K562 (cell line): ENCODE results near the gene CRKL. TPM values are rescaled to one million over a fixed set of nuclear protein-coding genes. Genes with fewer than 3 reads are reported as not detected.

Experiments
- ATAC-seq: fragments of 200-7000 bp; cut with Tn5 transposase; 3 replicates; pipeline ENCODE4 v1.9.1; 2020; ENCODE audit warnings: moderate library complexity
- BruUV-seq: library from RNA; stranded (reverse); fragments of 400-500 nt; replicated peaks from 2 replicates; lab custom pipeline; 2021; lab: Mats Ljungman, UMichigan
- CTCF ChIA-PET: fragments of 300-600 bp; formaldehyde crosslinking; extraction: SDS; loops from one replicate; lab custom pipeline; 2021; ENCODE audit warnings: low intra/inter-chr PET ratio; lab: Yijun Ruan, JAX
- POLR2A ChIA-PET: fragments of 300-600, 350-650 bp; sonication (Branson Sonifier 250); formaldehyde crosslinking; extraction: SDS; loops from one replicate; lab custom pipeline; 2021; ENCODE audit warnings: antibody characterized with exemption, inconsistent platforms; lab: Yijun Ruan, JAX
- DNase-seq, 4 experiments: peaks; one replicate each; pipeline versions ENCODE4 v3.0.0 to v3.0.0-alpha.2; 2011 to 2018; ENCODE audit warnings: low spot score in 3 of 4, mixed read lengths in 3 of 4; ENCODE audit errors: extremely low read depth in 1 of 4
- FAIRE-seq: peaks from 2 replicates; lab custom pipeline; 2011; peaks lifted over from hg19 to GRCh38; lab: Jason Lieb, UNC
- H2AFZ ChIP-seq: 2 replicates; pipeline ENCODE4 v1.6.0; 2011; ENCODE audit warnings: low read depth, low read length, control low read depth, inconsistent platforms
- H3K27ac ChIP-seq: fragments of 200-600 bp; 3 replicates; pipeline ENCODE4 v1.8.0; 2011; ENCODE audit warnings: low read depth, mild to moderate bottlenecking, control low read depth, inconsistent platforms, low read length, moderate library complexity, mixed read lengths; ENCODE audit errors: extremely low read depth
- H3K27me3 ChIP-seq, 2 experiments: fragments of 300-600 bp in 1 of 2; 2 replicates in 1 of 2; 3 replicates in 1 of 2; pipeline versions ENCODE4 v1.6.0 to v1.8.0; 2011; ENCODE audit warnings: inconsistent platforms in 2 of 2, low read length in 2 of 2, mild to moderate bottlenecking in 1 of 2, mixed read lengths in 1 of 2, moderate library complexity in 1 of 2; ENCODE audit not compliant: control insufficient read depth in 2 of 2, insufficient read depth in 2 of 2
- H3K36me3 ChIP-seq: fragments of 300-600 bp; 3 replicates; pipeline ENCODE4 v1.8.0; 2011; ENCODE audit warnings: mild to moderate bottlenecking, low read length, inconsistent platforms; ENCODE audit not compliant: control insufficient read depth, insufficient read depth
- H3K4me1 ChIP-seq, 2 experiments: fragments of 200-600 bp in 1 of 2; replicated peaks in 1 of 2; 2 replicates in 1 of 2; 3 replicates in 1 of 2; pipeline versions ENCODE4 v1.5.1 to v1.8.0; 2011; ENCODE audit warnings: inconsistent platforms in 2 of 2, low read length in 2 of 2, mild to moderate bottlenecking in 1 of 2, mixed read lengths in 1 of 2, moderate library complexity in 1 of 2; ENCODE audit not compliant: control insufficient read depth in 2 of 2, insufficient read depth in 2 of 2
- H3K4me2 ChIP-seq: 2 replicates; pipeline ENCODE4 v1.6.1; 2011; ENCODE audit warnings: low read length, control low read depth, inconsistent platforms, mixed read lengths; ENCODE audit not compliant: insufficient read depth
- H3K4me3 ChIP-seq: fragments of 200-600 bp; sonication (generic), shearing (Covaris generic); 2 replicates; pipeline ENCODE4 v1.5.1; 2016; ENCODE audit warnings: control low read depth, inconsistent platforms
- H3K79me2 ChIP-seq: fragments of 200-600 bp; 3 replicates; pipeline ENCODE4 v1.8.0; 2011; ENCODE audit warnings: low read length, inconsistent platforms; ENCODE audit not compliant: control insufficient read depth, insufficient read depth
- H3K9ac ChIP-seq, 2 experiments: 2 replicates each; pipeline versions ENCODE4 v1.6.0 to v1.6.1; 2011; ENCODE audit warnings: low read depth in 2 of 2, low read length in 2 of 2, control low read depth in 1 of 2, inconsistent platforms in 1 of 2, mild to moderate bottlenecking in 1 of 2, mixed read lengths in 1 of 2; ENCODE audit not compliant: insufficient read depth in 1 of 2
- H3K9me1 ChIP-seq: one replicate; pipeline ENCODE4 v1.6.0; 2011; ENCODE audit warnings: inconsistent platforms, mild to moderate bottlenecking, low read length, moderate library complexity; ENCODE audit not compliant: control insufficient read depth, insufficient read depth
- H3K9me3 ChIP-seq: replicated peaks from 2 replicates; pipeline ENCODE4 v1.5.1; 2011; ENCODE audit warnings: low read depth, low read length, inconsistent platforms; ENCODE audit not compliant: control insufficient read depth, insufficient read depth
- H4K20me1 ChIP-seq: replicated peaks from 2 replicates; pipeline ENCODE4 v1.6.1; 2011; ENCODE audit warnings: low read length, inconsistent platforms, mixed read lengths; ENCODE audit not compliant: control insufficient read depth, insufficient read depth
- ATF1 ChIP-seq, 2 experiments: fragments of 450-650 bp in 1 of 2; IDR thresholded peaks; 2 replicates each; pipeline ENCODE4 v1.6.1; 2016; ENCODE audit warnings: missing compliant biosample characterization in 1 of 2, missing genetic modification characterization in 1 of 2
- E2F6 ChIP-seq, 2 experiments: IDR thresholded peaks; 2 replicates each; pipeline ENCODE4 v1.6.1; 2011; ENCODE audit warnings: borderline replicate concordance in 1 of 2, control low read depth in 1 of 2, low read depth in 1 of 2, low read length in 1 of 2, mild to moderate bottlenecking in 1 of 2, mixed read lengths in 1 of 2, moderate library complexity in 1 of 2; ENCODE audit not compliant: insufficient read depth in 1 of 2, insufficient read length in 1 of 2, poor library complexity in 1 of 2, severe bottlenecking in 1 of 2; ENCODE audit errors: extremely low read depth in 1 of 2
- ETV6 ChIP-seq, 3 experiments: fragments of 150-350 bp in 1 of 3; sonication (generic) in 1 of 3; formaldehyde crosslinking in 1 of 3; IDR thresholded peaks; 2 replicates each; pipeline versions ENCODE4 v1.6.1 to v1.8.0; 2014 to 2022; ENCODE audit warnings: borderline replicate concordance in 2 of 3, low read depth in 2 of 3, antibody characterized with exemption in 1 of 3, low read length in 1 of 3, mild to moderate bottlenecking in 1 of 3, missing genetic modification reagents in 1 of 3
- EZH2 ChIP-seq: IDR thresholded peaks from 2 replicates; pipeline ENCODE4 v1.6.1; 2012; ENCODE audit warnings: low read depth, mild to moderate bottlenecking, inconsistent platforms, low read length, borderline replicate concordance
- FOXA3 ChIP-seq, 2 experiments: fragments of 450-650 bp in 1 of 2; sonication (generic) in 1 of 2; formaldehyde crosslinking; IDR thresholded peaks in 1 of 2; conservative IDR thresholded peaks in 1 of 2; 2 replicates each; pipeline versions ENCODE4 v1.4.0 to v1.8.0; 2020 to 2022; ENCODE audit warnings: mild to moderate bottlenecking in 2 of 2, missing genetic modification reagents in 1 of 2
- HNRNPL ChIP-seq: fragments of 200-400 bp; formaldehyde crosslinking; IDR thresholded peaks from 2 replicates; pipeline ENCODE4 v1.6.1; 2017; ENCODE audit warnings: low read depth, mild to moderate bottlenecking, low read length
- PRMT5 ChIP-seq: sonication (generic); formaldehyde crosslinking; IDR thresholded peaks from 2 replicates; pipeline ENCODE4 v1.5.0; 2020; ENCODE audit warnings: missing genetic modification reagents
- RB1 ChIP-seq: fragments of 450-650 bp; IDR thresholded peaks from 2 replicates; pipeline ENCODE4 v1.6.1; 2017; ENCODE audit warnings: low read depth, mild to moderate bottlenecking
- SAFB ChIP-seq: fragments of 200-400 bp; formaldehyde crosslinking; IDR thresholded peaks from 2 replicates; pipeline ENCODE4 v1.6.1; 2017; ENCODE audit warnings: low read depth, low read length, borderline replicate concordance
- ZBTB7A ChIP-seq: IDR thresholded peaks from 2 replicates; pipeline ENCODE4 v1.6.1; 2011; ENCODE audit warnings: low read depth, mild to moderate bottlenecking, low read length, moderate library complexity, borderline replicate concordance; ENCODE audit not compliant: control insufficient read depth
- ZNF282 ChIP-seq: sonication (generic); formaldehyde crosslinking; IDR thresholded peaks from 2 replicates; pipeline ENCODE4 v1.8.1; 2023; ENCODE audit warnings: missing genetic modification reagents
- WGBS: fragments of 100-300 bp; shearing (Covaris generic); methylation state at CpG from one replicate; pipeline ENCODE4 v1.1.6; 2016; ENCODE audit warnings: low coverage, mixed read lengths; ENCODE audit not compliant: insufficient coverage; ENCODE audit errors: missing lambda C conversion rate; 5-methylcytosine and 5-hydroxymethylcytosine counted together
- in situ Hi-C: fragments of 300-500 bp; cut with MboI; formaldehyde crosslinking; loops from 4 replicates; pipeline ENCODE4 v1.15.0; 2018; ENCODE audit warnings: inconsistent platforms, mixed read lengths
- intact Hi-C: fragments of 100-400 bp; cut with micrococcal nuclease; formaldehyde crosslinking; loops from 2 replicates; pipeline ENCODE4 v1.14.2; 2022
- polyA plus RNA-seq, 8 experiments: library from polyadenylated mRNA; depleted of rRNA in 4 of 8; stranded (reverse) in 5 of 8; unstranded in 3 of 8; fragments of >200 nt; fragmentation: Nextera tagmentation in 2 of 8; fragmentation: Illumina TruSeq in 1 of 8; extraction: Ambion mirVana in 2 of 8; extraction: Trizol in 1 of 8; gene quantifications; 2 replicates each; pipeline versions ENCODE4 v1.2.1 to v1.2.3, GENCODE V29; 2011 to 2014; ENCODE audit warnings: inconsistent platforms in 1 of 8, missing spikeins in 1 of 8
- total RNA-seq, 7 experiments: library from RNA; depleted of rRNA in 6 of 7; stranded (reverse); fragments of >200 nt in 6 of 7; fragmentation: Illumina TruSeq in 2 of 7; extraction: Trizol in 2 of 7; gene quantifications; 2 replicates each; pipeline versions ENCODE4 v1.2.1 to v1.2.3, GENCODE V29; 2011 to 2021; ENCODE audit warnings: low replicate concordance in 1 of 7
- TF ChIP-seq, protein P1 (sequence below): sonication (generic); formaldehyde crosslinking; IDR thresholded peaks from 2 replicates; pipeline ENCODE4 v1.8.0; 2022; ENCODE audit warnings: mild to moderate bottlenecking, missing genetic modification reagents, borderline replicate concordance
- TF ChIP-seq, protein P2 (sequence below), 2 experiments: fragments of 250-450 bp in 1 of 2; fragments of 450-650 bp in 1 of 2; sonication (Bioruptor Pico) in 1 of 2; IDR thresholded peaks; 2 replicates each; pipeline versions ENCODE4 v1.6.1 to v1.8.0; 2016 to 2021; ENCODE audit warnings: mild to moderate bottlenecking in 2 of 2, moderate library complexity in 2 of 2, missing compliant biosample characterization in 1 of 2, missing genetic modification characterization in 1 of 2

The CRKL gene
- total and polyA plus RNA-seq, 9 of the 15 experiments (the other 6 are each of a cell fraction or from before 2014, with no cell fraction given) = 100 to 263 (median 124) TPM

- no peak overlapping the region for H3K4me3 ChIP-seq
- FAIRE-seq = no peak
- peak overlapping the region in 1 of 2 experiments; percentile 79; a peak in 2 of 4 replicates for H3K9ac ChIP-seq
- TF ChIP-seq, protein P1, sequence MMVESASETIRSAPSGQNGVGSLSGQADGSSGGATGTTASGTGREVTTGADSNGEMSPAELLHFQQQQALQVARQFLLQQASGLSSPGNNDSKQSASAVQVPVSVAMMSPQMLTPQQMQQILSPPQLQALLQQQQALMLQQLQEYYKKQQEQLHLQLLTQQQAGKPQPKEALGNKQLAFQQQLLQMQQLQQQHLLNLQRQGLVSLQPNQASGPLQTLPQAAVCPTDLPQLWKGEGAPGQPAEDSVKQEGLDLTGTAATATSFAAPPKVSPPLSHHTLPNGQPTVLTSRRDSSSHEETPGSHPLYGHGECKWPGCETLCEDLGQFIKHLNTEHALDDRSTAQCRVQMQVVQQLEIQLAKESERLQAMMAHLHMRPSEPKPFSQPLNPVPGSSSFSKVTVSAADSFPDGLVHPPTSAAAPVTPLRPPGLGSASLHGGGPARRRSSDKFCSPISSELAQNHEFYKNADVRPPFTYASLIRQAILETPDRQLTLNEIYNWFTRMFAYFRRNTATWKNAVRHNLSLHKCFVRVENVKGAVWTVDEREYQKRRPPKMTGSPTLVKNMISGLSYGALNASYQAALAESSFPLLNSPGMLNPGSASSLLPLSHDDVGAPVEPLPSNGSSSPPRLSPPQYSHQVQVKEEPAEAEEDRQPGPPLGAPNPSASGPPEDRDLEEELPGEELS (CRISPR knock-in tag) = peak; percentile 42; the same call in 1 of the 2 replicates
- 0 out of 2 replicates have a peak, but pooled peaks have one; percentile 55 for TF ChIP-seq HNRNPL
- TF ChIP-seq ZNF282 (CRISPR knock-in tag) = 0 out of 2 replicates have a peak, but pooled peaks have one; percentile 67
- TF ChIP-seq ATF1 (CRISPR knock-in tag; IDR thresholded peaks at IDR 0.05) = peak; percentile 6; the same call in 1 of the 2 replicates
- TF ChIP-seq ATF1 (tag; IDR thresholded peaks at IDR 0.05) = no peak
- TF ChIP-seq E2F6 (IDR thresholded peaks at IDR 0.05; ENCODE audit: borderline replicate concordance in 1 of 2, extremely low read depth in 1 of 2, insufficient read depth in 1 of 2, insufficient read length in 1 of 2, low read depth in 1 of 2, low read length in 1 of 2, poor library complexity in 1 of 2, severe bottlenecking in 1 of 2) = peak in 1 of 2 experiments; percentile 50
- TF ChIP-seq SAFB = no peak; the same call in 1 of the 2 replicates
- TF ChIP-seq FOXA3 (CRISPR knock-in tag; conservative IDR thresholded peaks at IDR 0.05 in 1 of 2, IDR thresholded peaks at IDR 0.05 in 1 of 2) = peak in 1 of 2 experiments; percentile 43; a peak in 1 of 4 replicates
- TF ChIP-seq, protein P2, sequence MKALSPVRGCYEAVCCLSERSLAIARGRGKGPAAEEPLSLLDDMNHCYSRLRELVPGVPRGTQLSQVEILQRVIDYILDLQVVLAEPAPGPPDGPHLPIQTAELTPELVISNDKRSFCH (CRISPR knock-in tag; IDR thresholded peaks at IDR 0.05) = no peak
- TF ChIP-seq, protein P2 (tag; IDR thresholded peaks at IDR 0.05) = peak; percentile 19; the same call in 1 of the 2 replicates
- TF ChIP-seq ZBTB7A = peak; percentile 61
- peak; percentile 69 for TF ChIP-seq EZH2
- 0 out of 4 replicates have a peak, but pooled peaks of 1 of the 2 experiments have one; percentile 9 for TF ChIP-seq ETV6 (IDR thresholded peaks at IDR 0.05; ENCODE audit: borderline replicate concordance in 1 of 2, low read depth in 2 of 2, low read length in 1 of 2)
- no peak for TF ChIP-seq ETV6 (CRISPR knock-in tag; IDR thresholded peaks at IDR 0.05; ENCODE audit: borderline replicate concordance)
- peak; percentile 19; the same call in 1 of the 2 replicates for TF ChIP-seq RB1
- TF ChIP-seq PRMT5 (CRISPR knock-in tag) = peak; percentile 61; the same call in 1 of the 2 replicates
Observed at GRCh38 chr22:20965104-20965887, 48.1 kb downstream of the CRKL start.

More at GRCh38 chr22:20965104-20965887, 48.1 kb downstream of the CRKL start:
- BruUV-seq = no TSS peak
- no peak overlapping the region for H3K4me2 ChIP-seq
- no peak overlapping the region for H3K27ac ChIP-seq
- H3K27me3 ChIP-seq = peaks cover 11 to 38% of the 10 kb centered on the region in 2 experiments; a peak in 4 of 5 replicates
- H3K9me1 ChIP-seq = no peaks in the 10 kb centered on the region
- no peaks in the 10 kb centered on the region for H3K79me2 ChIP-seq
- H3K9me3 ChIP-seq = no peaks in the 10 kb centered on the region
- peak in 3 of 4 experiments; percentile 65 to 97 (median 97) for DNase-seq
- intact Hi-C loops = loop anchor here (2.0 kb wide), 1 partner anchor 70 kb away; no protein-coding TSS in a partner anchor
- H3K36me3 ChIP-seq = no peaks in the 10 kb centered on the region
- no peak for ATAC-seq
- peak overlapping the region; percentile 6; the same call in 1 of the 2 replicates for H2AFZ ChIP-seq
- peaks cover 40% of the 10 kb centered on the region for H4K20me1 ChIP-seq
- CTCF ChIA-PET = interaction anchor here (1.1 kb wide), 1 partner anchor 138 kb away, joined by 5 read pairs; no protein-coding TSS in a partner anchor
- POLR2A ChIA-PET = interaction anchor here (0.7 to 64.4 kb wide), 6 partner anchors 9 to 858 kb away, joined by 3 to 1556 read pairs (median 6); partner anchors contain the start of genes CRKL and LZTR1
- H3K4me1 ChIP-seq = peaks cover 0 to 40% of the 10 kb centered on the region in 2 experiments; a peak in 3 of 5 replicates
- in situ Hi-C loops = loop anchor here (25.0 kb wide), 1 partner anchor 172 kb away; no protein-coding TSS in a partner anchor
- 16% methylated on average over 59 of the region's 65 CpGs for WGBS
